Natural killer cell treated with Interleukin-12 subunit alpha and Interleukin-12 subunit beta and Interleukin-15 and Interleukin-18, amount 100 ng/mL, for 72 hours (primary cell): ENCODE data around the gene PARN. TPM values are rescaled to one million over a fixed set of nuclear protein-coding genes. Genes with fewer than 3 reads are reported as not detected.
"Not testable (repeated sequence)": the region's sequence is repeated elsewhere in the genome, so short reads cannot be mapped to it uniquely, and the experiment has no call there.

ENCODE experiments used
- ATAC-seq, 2 donors: fragments of 150-1000 bp; cut with Tn5 transposase in 1 of 2; sonication (Bioruptor Pico), chemical (Tn5 transposase) in 1 of 2; 2 replicates each; pipeline ENCODE4 v1.10.0; 2021
- DNase-seq: peaks from one replicate; pipeline ENCODE4 v3.0.0; 2022; ENCODE audit warnings: low spot score
- H3K27ac Mint-ChIP-seq, 2 donors: 1 replicate in 1 of 2; 2 replicates in 1 of 2; pipeline ENCODE4 v1.8.0; 2022; ENCODE audit warnings: mixed read lengths in 2 of 2, mild to moderate bottlenecking in 1 of 2, moderate library complexity in 1 of 2
- H3K27me3 Mint-ChIP-seq, 2 donors: 1 replicate in 1 of 2; 2 replicates in 1 of 2; pipeline ENCODE4 v1.8.0; 2022; ENCODE audit warnings: mixed read lengths in 2 of 2
- H3K36me3 Mint-ChIP-seq: one replicate; pipeline ENCODE4 v1.8.0; 2022; ENCODE audit warnings: mixed read lengths
- H3K4me1 Mint-ChIP-seq, 2 donors: 1 replicate in 1 of 2; 2 replicates in 1 of 2; pipeline ENCODE4 v1.8.0; 2022; ENCODE audit warnings: low read depth in 2 of 2, mixed read lengths in 2 of 2, mild to moderate bottlenecking in 1 of 2
- H3K4me3 Mint-ChIP-seq: one replicate; pipeline ENCODE4 v1.8.0; 2022; ENCODE audit warnings: mixed read lengths
- H3K9me3 Mint-ChIP-seq: 2 replicates; pipeline ENCODE4 v1.8.0; 2022; ENCODE audit warnings: mixed read lengths
- total RNA-seq, 2 donors: library from RNA; stranded (reverse); gene quantifications; one replicate each; pipeline ENCODE4 v1.2.3, GENCODE V29; 2022

PARN gene
- total RNA-seq, 2 donors from 2014 or later = 25.4 to 50.4 TPM

DNA sequence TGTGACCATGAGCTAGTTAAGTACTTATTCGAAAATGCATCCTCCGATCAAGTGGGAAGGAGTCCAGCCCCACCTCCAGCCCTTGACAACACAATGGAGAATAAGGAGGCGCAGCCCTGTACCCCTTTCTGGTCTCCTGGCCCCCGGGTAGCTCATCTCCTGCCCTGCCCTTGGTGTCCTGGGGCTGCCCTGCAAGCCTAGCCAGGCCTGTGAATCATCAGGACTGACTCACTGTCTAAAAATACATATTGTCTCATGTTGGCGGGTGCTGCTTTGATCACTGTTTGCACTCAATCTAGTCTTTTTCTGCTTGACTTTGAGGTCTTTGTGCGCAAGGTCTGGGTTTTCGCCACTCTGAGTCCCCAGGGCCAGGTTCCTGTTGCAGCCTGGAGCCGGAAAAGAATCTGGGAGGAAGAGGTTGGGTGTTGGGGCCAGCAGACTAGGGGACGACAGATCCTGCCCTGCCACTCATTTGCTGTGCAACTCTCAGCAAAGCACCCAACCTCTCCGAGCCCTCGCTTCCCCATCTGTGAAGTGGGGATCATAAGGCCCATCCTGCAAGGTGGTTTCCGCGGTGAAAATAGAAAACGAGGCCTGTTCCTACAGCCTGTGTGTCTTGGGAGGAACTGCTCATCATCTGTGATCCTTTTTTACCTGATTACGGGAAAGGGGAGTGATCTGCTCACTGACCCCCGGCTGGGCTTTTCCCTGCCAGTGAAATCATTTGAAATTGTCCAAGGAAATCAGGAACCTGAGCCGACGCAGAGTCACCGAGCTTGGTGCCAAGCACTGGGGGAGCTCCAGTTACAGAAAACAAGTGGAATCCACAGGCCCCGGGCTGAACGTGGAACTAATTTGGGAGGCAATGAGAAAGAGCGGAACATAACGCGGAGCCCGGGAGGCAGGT, 230.4 kb downstream of the PARN start:
- DNase-seq = no peak
- Mint-ChIP-seq H3K9me3 (no peaks in the 10 kb centered on the region), H3K27ac (peak overlapping the region in 1 of 2 donors; percentile 56), H3K36me3 (no peaks in the 10 kb centered on the region), H3K4me1 (no peaks in the 10 kb centered on the region), H3K4me3 (peak overlapping the region; percentile 44), H3K27me3 (no peaks in the 10 kb centered on the region)
- ATAC-seq = peak in 1 of 2 donors; percentile 80

DNA sequence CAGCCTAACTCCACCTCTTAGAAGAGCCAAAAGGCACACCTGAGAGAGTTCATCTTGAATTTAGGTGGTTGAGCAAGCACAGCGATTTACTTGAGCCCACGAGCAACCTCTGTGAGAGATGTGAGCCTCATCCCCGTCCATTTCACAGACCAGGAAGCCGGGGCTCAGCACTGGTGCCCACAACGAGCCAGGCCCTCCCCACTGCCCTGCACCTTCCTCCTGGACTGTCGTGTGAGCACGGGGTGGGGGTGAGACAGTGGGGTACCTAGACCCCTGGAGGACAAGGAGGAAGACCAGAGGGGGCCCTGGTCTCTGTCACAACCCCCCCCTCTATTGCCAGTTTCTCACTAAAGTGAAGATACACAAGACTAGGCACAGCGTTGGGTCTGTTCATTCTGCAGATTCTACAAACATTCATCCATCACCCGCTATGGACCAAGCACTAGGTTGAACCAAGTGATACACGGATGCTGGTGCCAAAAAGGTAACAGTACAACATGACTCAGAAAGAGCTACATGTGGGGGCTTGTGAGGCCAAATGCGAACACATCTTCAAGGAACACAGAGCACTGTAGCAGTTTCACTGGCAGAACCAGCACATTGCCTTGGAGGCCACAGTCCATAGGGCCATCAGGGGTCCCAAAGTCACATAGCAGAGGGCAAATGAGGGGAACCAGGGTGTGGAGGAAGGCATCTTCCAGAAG, 231.9 kb downstream of the PARN start:
- no peaks in the 10 kb centered on the region for H3K27me3 Mint-ChIP-seq
- ATAC-seq = no peak
- no peaks in the 10 kb centered on the region for H3K36me3 Mint-ChIP-seq
- no peak overlapping the region for H3K27ac Mint-ChIP-seq
- H3K9me3 Mint-ChIP-seq = no peaks in the 10 kb centered on the region
- no peaks in the 10 kb centered on the region for H3K4me1 Mint-ChIP-seq
- H3K4me3 Mint-ChIP-seq = no peak overlapping the region
- DNase-seq = no peak

DNA sequence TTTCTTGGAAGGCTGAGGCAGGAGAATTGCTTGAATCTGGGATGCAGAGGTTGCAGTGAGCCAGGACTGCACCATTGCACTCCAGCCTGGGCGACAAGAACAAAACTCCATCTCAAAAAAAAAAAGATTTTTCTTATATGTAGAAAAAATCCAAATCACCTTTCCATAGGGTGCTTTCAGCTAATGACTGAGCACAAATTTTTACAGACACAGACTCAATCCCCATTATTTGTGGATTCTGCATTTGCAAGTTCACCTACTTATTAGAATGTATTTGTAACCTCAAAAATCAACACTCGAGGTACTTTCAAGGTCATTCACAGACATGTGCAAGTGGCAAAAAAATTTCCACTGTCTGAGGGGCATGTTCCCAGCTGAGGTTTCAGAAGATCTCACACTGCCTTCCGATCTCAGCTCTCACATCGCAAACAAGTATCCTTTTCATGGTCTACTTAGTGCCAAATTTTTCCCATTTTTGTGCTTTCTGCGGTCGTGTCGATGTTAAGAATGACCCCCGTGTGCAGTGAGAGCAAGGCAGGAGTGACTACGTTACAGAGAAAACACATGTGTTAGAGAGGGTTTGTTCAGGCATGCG, 234.3 kb downstream of the PARN start:
- not testable (repeated sequence) for H3K4me1 Mint-ChIP-seq, H3K27me3 Mint-ChIP-seq, H3K27ac Mint-ChIP-seq, DNase-seq, H3K4me3 Mint-ChIP-seq, H3K36me3 Mint-ChIP-seq, H3K9me3 Mint-ChIP-seq, ATAC-seq

DNA sequence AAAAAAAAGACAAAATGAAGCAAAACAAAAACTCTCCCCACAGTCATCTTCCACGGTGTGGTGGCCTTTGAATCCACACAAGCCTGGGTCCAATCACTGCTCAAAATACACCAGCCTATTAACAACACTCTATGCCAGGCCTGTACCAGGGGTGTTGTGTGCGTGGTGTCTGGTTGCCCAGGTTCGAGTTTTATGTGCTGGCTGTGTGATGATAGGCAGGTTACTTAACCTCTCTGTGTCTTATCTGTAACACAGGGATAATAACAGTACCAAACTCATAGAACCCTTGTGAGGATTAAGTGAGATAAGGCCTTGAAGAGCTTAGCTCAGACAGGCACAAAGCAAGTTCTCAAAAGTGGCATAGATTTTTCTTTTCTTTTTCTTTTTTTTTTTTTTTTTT, 235.2 kb downstream of the PARN start:
- Mint-ChIP-seq H3K27ac (no peak overlapping the region), H3K36me3 (no peaks in the 10 kb centered on the region), H3K27me3 (no peaks in the 10 kb centered on the region), H3K9me3 (no peaks in the 10 kb centered on the region), H3K4me3 (no peak overlapping the region), H3K4me1 (no peaks in the 10 kb centered on the region)
- ATAC-seq = no peak
- DNase-seq = peak; percentile 22

DNA sequence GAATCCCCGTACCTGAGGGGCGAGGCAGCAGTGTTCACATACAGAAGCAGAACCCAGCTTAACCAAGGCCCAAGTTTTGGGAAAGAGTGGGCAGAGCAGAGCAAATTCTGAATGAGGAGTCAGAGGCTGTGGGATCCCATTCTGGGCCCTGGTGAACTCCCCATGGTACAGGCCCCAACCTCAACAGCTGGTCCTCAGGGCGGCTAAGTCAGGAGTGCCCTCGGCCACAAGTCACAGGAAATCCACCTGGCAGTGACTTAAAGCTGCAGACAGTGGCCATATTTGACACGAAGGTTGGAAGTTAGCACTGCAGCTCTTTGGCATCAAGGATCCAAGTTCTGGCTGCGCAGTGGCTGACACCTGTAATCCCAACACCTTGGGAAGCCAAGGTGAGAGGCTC, 237.1 kb downstream of the PARN start:
- Mint-ChIP-seq H3K9me3 (no peaks in the 10 kb centered on the region), H3K36me3 (no peaks in the 10 kb centered on the region), H3K4me3 (no peak overlapping the region), H3K27ac (no peak overlapping the region), H3K4me1 (no peaks in the 10 kb centered on the region), H3K27me3 (no peaks in the 10 kb centered on the region)
- no peak for DNase-seq
- no peak for ATAC-seq

DNA sequence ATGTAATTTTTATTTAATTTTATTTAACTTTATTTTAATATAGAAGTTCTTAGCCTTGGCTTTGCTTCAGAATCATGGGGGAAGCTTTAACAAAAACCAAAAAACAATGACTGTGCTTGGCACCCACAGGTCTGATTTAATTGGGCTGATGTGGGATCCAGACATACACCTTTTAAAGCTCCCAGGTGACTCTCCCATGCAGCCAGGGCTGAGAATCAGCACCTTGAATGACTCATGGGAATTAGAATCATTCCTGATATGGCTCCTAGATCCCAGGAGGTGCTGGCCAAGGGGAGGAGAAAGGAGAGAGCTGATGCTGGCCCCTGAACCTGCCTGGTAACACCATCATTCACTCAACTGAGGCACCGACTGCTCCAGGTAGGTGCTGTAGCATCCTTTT, 240.7 kb downstream of the PARN start:
- no peaks in the 10 kb centered on the region for H3K36me3 Mint-ChIP-seq
- H3K27me3 Mint-ChIP-seq = no peaks in the 10 kb centered on the region
- H3K4me3 Mint-ChIP-seq = no peak overlapping the region
- ATAC-seq = no peak
- H3K27ac Mint-ChIP-seq = no peak overlapping the region
- DNase-seq = no peak
- no peaks in the 10 kb centered on the region for H3K4me1 Mint-ChIP-seq
- H3K9me3 Mint-ChIP-seq = no peaks in the 10 kb centered on the region

DNA sequence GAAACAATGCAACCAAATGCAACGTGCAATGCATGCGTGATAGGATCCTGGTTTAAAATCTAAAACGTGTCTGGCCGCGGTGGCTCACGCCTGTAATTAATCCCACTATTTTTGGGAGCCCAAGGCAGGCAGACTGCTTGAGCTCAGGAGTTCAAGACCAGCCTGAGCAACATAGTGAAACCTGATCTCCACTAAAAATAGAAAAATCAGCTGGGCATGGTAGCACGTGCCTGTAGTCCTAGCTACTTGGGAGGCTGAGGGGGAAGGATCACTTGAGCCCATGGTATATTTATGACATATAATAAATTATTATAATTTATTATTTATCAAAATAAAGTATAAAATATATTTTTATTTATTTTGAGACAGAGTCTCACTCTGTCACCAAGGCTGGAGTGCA, 241.8 kb downstream of the PARN start:
- Mint-ChIP-seq H3K27me3 (peaks cover 0 to 3% of the 10 kb centered on the region in 2 donors), H3K9me3 (no peaks in the 10 kb centered on the region), H3K4me1 (no peaks in the 10 kb centered on the region), H3K36me3 (no peaks in the 10 kb centered on the region), H3K27ac (no peak overlapping the region), H3K4me3 (no peak overlapping the region)
- no peak for ATAC-seq
- DNase-seq = no peak

DNA sequence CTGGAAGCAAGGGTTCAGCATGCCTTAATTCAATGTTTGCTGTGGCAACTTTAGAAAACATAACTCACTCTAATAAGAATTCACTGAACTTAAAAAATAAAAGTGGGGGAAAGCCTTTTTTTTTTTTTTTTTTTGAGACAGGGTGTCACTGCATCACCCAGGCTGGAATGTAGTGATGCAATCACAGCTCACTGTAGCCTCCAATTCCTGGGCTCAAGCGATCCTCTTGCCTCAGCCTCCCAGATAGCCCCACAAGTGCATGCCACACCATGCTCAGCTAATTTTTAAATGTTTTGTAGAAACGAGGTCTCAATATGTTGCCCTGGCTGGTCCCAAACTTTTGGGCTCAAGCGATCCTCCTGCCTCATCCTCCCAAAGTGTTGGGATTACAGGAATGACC, 243.9 kb downstream of the PARN start:
- H3K27ac Mint-ChIP-seq = no peak overlapping the region
- peaks cover 0 to 5% of the 10 kb centered on the region in 2 donors for H3K27me3 Mint-ChIP-seq
- DNase-seq (no peak), ATAC-seq (no peak)
- H3K4me3 Mint-ChIP-seq = no peak overlapping the region
- H3K9me3 Mint-ChIP-seq = no peaks in the 10 kb centered on the region
- no peaks in the 10 kb centered on the region for H3K36me3 Mint-ChIP-seq
- H3K4me1 Mint-ChIP-seq = no peaks in the 10 kb centered on the region

Other genes starting within 250 kb of the PARN start
- gene BFAR, start 2.7 kb upstream of the PARN start, total RNA-seq = 10 to 100 TPM; 67.0 to 94.4 TPM
- not detected for gene PLA2G10, start 64.0 kb upstream of the PARN start, total RNA-seq
- 1 to 10 TPM in 1 of 2 donors, not detected in 1; 1.5 TPM for gene NPIPA3, start 73.2 kb upstream of the PARN start, total RNA-seq
- under 1 TPM in 1 of 2 donors, not detected in 1; 0.95 TPM for gene NPIPA2, start 112.3 kb upstream of the PARN start, total RNA-seq
- 10 to 100 TPM; 90.2 to 93.8 TPM for gene NOMO1, start 203.5 kb upstream of the PARN start, total RNA-seq